CD4-positive, CD25-positive, alpha-beta regulatory T cell (primary cell): Measurements from ENCODE around the gene ALPK1. TPM values are rescaled to one million over a fixed set of nuclear protein-coding genes. Genes with fewer than 3 reads are reported as not detected.
A peak's percentile ranks its signal among the peaks of the same experiment; 100 is the strongest.

Experiments
- ATAC-seq, 2 donors: fragments of 150-1000 bp; cut with Tn5 transposase; one replicate each; pipeline ENCODE4 v1.10.0; 2021; ENCODE audit warnings: low read depth in 2 of 2, moderate number of reproducible peaks in 2 of 2, moderate library complexity in 1 of 2
- DNase-seq, 3 donors: peaks; one replicate each; pipeline versions ENCODE4 v3.0.0 to v3.0.0-alpha.2; 2012 to 2022; ENCODE audit warnings: mixed read lengths in 1 of 3
- H3K27ac ChIP-seq: one replicate; pipeline ENCODE4 v1.7.0; 2013; ENCODE audit warnings: mild to moderate bottlenecking, low read length; ENCODE audit not compliant: insufficient read depth, poor library complexity, severe bottlenecking
- H3K27me3 ChIP-seq: one replicate; pipeline ENCODE4 v1.7.0; 2013; ENCODE audit warnings: low read length; ENCODE audit not compliant: control insufficient read depth, insufficient read depth
- H3K36me3 ChIP-seq: one replicate; pipeline ENCODE4 v1.7.0; 2013; ENCODE audit warnings: mild to moderate bottlenecking, low read length, moderate library complexity; ENCODE audit not compliant: control insufficient read depth, insufficient read depth
- H3K4me1 ChIP-seq: 2 replicates; pipeline ENCODE4 v1.7.0; 2013; ENCODE audit warnings: mild to moderate bottlenecking, low read length; ENCODE audit not compliant: insufficient read depth, control insufficient read depth, poor library complexity, severe bottlenecking
- H3K4me3 ChIP-seq: one replicate; pipeline ENCODE4 v1.7.0; 2013; ENCODE audit warnings: low read depth, mild to moderate bottlenecking, low read length, moderate library complexity
- H3K9me3 ChIP-seq, 2 experiments: 1 replicate in 1 of 2; 2 replicates in 1 of 2; pipeline ENCODE4 v1.7.0; 2013; ENCODE audit warnings: low read length in 2 of 2, mild to moderate bottlenecking in 1 of 2, moderate library complexity in 1 of 2; ENCODE audit not compliant: control insufficient read depth in 2 of 2
- H3K27ac Mint-ChIP-seq, 3 donors: one replicate each; pipeline ENCODE4 v1.8.0; 2020 to 2022; ENCODE audit warnings: mild to moderate bottlenecking in 3 of 3, mixed read lengths in 3 of 3, moderate library complexity in 2 of 3
- H3K27me3 Mint-ChIP-seq: one replicate; pipeline ENCODE4 v1.8.0; 2022; ENCODE audit warnings: mild to moderate bottlenecking, mixed read lengths
- H3K36me3 Mint-ChIP-seq: one replicate; pipeline ENCODE4 v1.8.0; 2020; ENCODE audit warnings: mixed read lengths
- H3K4me1 Mint-ChIP-seq, 4 donors: one replicate each; pipeline ENCODE4 v1.8.0; 2020 to 2022; ENCODE audit warnings: mixed read lengths in 4 of 4, mild to moderate bottlenecking in 1 of 4
- H3K4me3 Mint-ChIP-seq, 4 donors: one replicate each; pipeline ENCODE4 v1.8.0; 2020 to 2022; ENCODE audit warnings: mild to moderate bottlenecking in 4 of 4, mixed read lengths in 4 of 4, moderate library complexity in 3 of 4
- H3K9me3 Mint-ChIP-seq, 7 donors: one replicate each; pipeline ENCODE4 v1.8.0; 2020 to 2022; ENCODE audit warnings: mixed read lengths in 7 of 7, mild to moderate bottlenecking in 3 of 7, moderate library complexity in 2 of 7
- polyA plus RNA-seq, 4 donors: library from polyadenylated mRNA; unstranded; fragments of 300-500 nt; fragmentation: Illumina TruSeq; gene quantifications; one replicate each; pipeline ENCODE4 v1.2.3, GENCODE V29; 2021
- total RNA-seq: library from RNA; stranded (reverse); gene quantifications from one replicate; pipeline ENCODE4 v1.2.3, GENCODE V29; 2022

ALPK1 gene
- total RNA-seq (6.2 TPM), polyA plus RNA-seq (1 to 10 TPM in 2 of 4 donors, under 1 TPM in 2; 0.23 to 1.4 (median 0.69) TPM)

GRCh38 chr4:112296949-112297880, at the start of gene ALPK1:
TSS of gene ALPK1 (plus strand) at chr4:112297369.
- peaks cover 2% of the 10 kb centered on the region for H3K27me3 ChIP-seq
- Mint-ChIP-seq H3K4me1 (peaks cover 10 to 22% (median 16%) of the 10 kb centered on the region in 4 donors), H3K27me3 (peaks cover 11% of the 10 kb centered on the region), H3K4me3 (peak within 1 kb of the TSS; percentile 25 to 78 (median 70)), H3K9me3 (no peaks in the 10 kb centered on the region), H3K36me3 (peaks cover 3% of the 10 kb centered on the region), H3K27ac (peak within 1 kb of the TSS; percentile 16 to 93 (median 49))
- H3K36me3 ChIP-seq: no peaks in the 10 kb centered on the region
- no peak within 1 kb of the TSS for H3K27ac ChIP-seq
- H3K4me1 ChIP-seq: peaks cover 7% of the 10 kb centered on the region
- H3K9me3 ChIP-seq: no peaks in the 10 kb centered on the region
- peak within 1 kb of the TSS; percentile 35 for H3K4me3 ChIP-seq
- ATAC-seq: peak; percentile 72 to 73
- no peak for DNase-seq

DNA sequence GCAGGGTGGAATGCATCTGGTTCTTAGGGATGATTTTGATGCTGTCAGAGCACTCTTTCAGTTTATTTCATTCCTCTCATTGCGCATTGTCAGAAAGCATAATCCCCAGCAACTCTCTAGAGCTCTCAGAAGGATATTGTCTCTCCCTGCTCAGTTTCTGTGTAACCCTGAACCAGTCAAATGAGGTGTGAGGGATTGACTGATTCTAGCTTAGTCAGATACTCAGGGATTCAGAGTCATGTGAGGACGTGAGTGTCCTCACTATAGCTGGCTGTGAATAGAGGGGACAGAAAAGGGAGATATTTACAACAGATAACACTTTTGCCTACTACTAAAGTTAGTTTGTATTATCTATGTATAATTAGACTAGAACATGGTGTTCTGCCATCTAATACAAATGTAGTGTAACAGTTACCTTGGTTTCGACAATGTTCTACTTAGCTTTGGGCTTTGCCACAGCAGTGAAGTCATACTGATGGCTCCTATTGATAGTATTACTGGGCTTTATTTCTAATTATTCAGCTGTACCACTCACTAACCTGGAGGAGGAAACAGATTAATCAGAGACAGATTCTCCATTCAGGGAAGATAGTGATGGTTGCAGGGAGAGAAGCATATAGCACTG, 46.0 kb upstream of the ALPK1 start:
- peaks cover 5 to 21% (median 8%) of the 10 kb centered on the region in 4 donors for H3K4me1 Mint-ChIP-seq
- no peak for ATAC-seq

GRCh38 chr4:112252234-112252633, 44.9 kb upstream of the ALPK1 start:
- peaks cover 4 to 16% (median 7%) of the 10 kb centered on the region in 4 donors for H3K4me1 Mint-ChIP-seq
- Histone ChIP-seq H3K4me1 (no peaks in the 10 kb centered on the region), H3K27ac (no peak overlapping the region), H3K4me3 (no peak overlapping the region), H3K36me3 (no peaks in the 10 kb centered on the region), H3K27me3 (no peaks in the 10 kb centered on the region), H3K9me3 (no peaks in the 10 kb centered on the region)
- no peaks in the 10 kb centered on the region for H3K27me3 Mint-ChIP-seq
- H3K4me3 Mint-ChIP-seq: no peak overlapping the region
- no peak for ATAC-seq
- no peak for DNase-seq
- H3K27ac Mint-ChIP-seq: peak overlapping the region in 1 of 3 donors; percentile 1
- peaks cover 13% of the 10 kb centered on the region for H3K36me3 Mint-ChIP-seq
- no peaks in the 10 kb centered on the region for H3K9me3 Mint-ChIP-seq

More for the DNA sequence above, 46.0 kb upstream of the ALPK1 start:
- Mint-ChIP-seq H3K9me3 (no peaks in the 10 kb centered on the region), H3K4me3 (no peak overlapping the region), H3K27ac (no peak overlapping the region), H3K27me3 (no peaks in the 10 kb centered on the region), H3K36me3 (peaks cover 3% of the 10 kb centered on the region)
- no peak overlapping the region for H3K27ac ChIP-seq
- H3K9me3 ChIP-seq: no peaks in the 10 kb centered on the region
- H3K27me3 ChIP-seq: no peaks in the 10 kb centered on the region
- no peaks in the 10 kb centered on the region for H3K4me1 ChIP-seq
- no peak for DNase-seq
- H3K4me3 ChIP-seq: no peak overlapping the region
- H3K36me3 ChIP-seq: no peaks in the 10 kb centered on the region

DNA sequence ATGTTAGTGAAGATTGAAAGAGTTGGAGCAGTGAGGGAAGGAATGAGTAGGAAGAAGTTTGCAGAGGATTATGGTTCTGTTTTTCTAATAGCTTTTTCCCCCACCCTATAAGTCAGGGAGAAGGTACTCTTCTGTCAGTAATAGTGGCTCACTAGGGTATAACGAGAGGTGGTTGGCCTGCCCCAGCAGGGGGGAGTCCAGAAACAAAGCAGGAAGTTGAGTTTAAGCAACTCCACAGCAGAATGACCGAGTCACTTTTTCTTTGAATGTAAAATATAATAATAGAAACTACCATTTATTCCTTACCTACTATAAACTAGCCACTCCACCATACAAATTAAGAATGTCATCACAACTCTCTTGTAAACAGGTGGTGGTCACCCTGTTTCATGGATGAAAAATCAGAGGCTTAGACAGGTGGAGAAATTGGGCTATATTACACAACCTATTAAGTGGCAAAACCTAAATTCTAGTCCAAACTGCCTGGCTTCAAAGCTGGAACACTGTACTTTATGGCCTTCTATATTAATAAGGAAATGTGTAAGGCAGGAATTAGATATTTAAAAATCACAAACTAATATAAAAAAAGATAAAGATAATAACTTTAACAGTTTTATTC, 43.7 kb upstream of the ALPK1 start:
- no peaks in the 10 kb centered on the region for H3K9me3 Mint-ChIP-seq
- Histone ChIP-seq H3K27me3 (no peaks in the 10 kb centered on the region), H3K4me1 (no peaks in the 10 kb centered on the region), H3K9me3 (no peaks in the 10 kb centered on the region), H3K27ac (no peak overlapping the region), H3K4me3 (no peak overlapping the region), H3K36me3 (no peaks in the 10 kb centered on the region)
- no peak for DNase-seq
- H3K4me1 Mint-ChIP-seq: peaks cover 4 to 8% (median 5%) of the 10 kb centered on the region in 4 donors
- H3K36me3 Mint-ChIP-seq: peaks cover 13% of the 10 kb centered on the region
- H3K27ac Mint-ChIP-seq: no peak overlapping the region
- no peaks in the 10 kb centered on the region for H3K27me3 Mint-ChIP-seq
- no peak overlapping the region for H3K4me3 Mint-ChIP-seq
- ATAC-seq: no peak

DNA sequence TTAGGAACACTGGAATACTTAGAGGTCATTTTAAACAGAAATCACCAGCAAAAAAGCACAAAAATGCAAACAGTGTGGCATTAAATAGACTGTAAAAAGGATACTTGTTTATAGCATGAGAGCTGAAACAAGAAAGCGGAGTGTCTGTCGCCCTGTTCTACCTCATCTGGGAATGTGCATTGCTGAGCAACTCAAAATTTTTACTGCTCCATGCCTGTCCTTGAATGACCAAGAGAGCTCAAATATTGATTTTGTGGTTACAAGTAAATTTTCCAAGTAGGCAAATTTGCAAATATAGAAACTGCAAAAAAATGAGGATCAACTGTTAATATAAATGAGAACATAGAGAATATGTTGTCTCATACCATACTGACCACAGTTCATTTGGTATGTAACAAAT, 40.1 kb upstream of the ALPK1 start:
- H3K4me1 ChIP-seq: no peaks in the 10 kb centered on the region
- peaks cover 0 to 5% (median 2%) of the 10 kb centered on the region in 4 donors for H3K4me1 Mint-ChIP-seq
- no peaks in the 10 kb centered on the region for H3K27me3 ChIP-seq
- peak overlapping the region in 1 of 3 donors; percentile 54 for H3K27ac Mint-ChIP-seq
- H3K36me3 ChIP-seq: peaks cover 8% of the 10 kb centered on the region
- DNase-seq (no peak), ATAC-seq (no peak)
- no peaks in the 10 kb centered on the region for H3K27me3 Mint-ChIP-seq
- H3K4me3 ChIP-seq: no peak overlapping the region
- H3K9me3 Mint-ChIP-seq: no peaks in the 10 kb centered on the region
- peaks cover 13% of the 10 kb centered on the region for H3K36me3 Mint-ChIP-seq
- H3K4me3 Mint-ChIP-seq: no peak overlapping the region
- no peak overlapping the region for H3K27ac ChIP-seq
- H3K9me3 ChIP-seq: no peaks in the 10 kb centered on the region

GRCh38 chr4:112266823-112267222, 30.3 kb upstream of the ALPK1 start:
- Histone ChIP-seq H3K4me3 (no peak overlapping the region), H3K36me3 (peaks cover 3% of the 10 kb centered on the region), H3K4me1 (no peaks in the 10 kb centered on the region), H3K9me3 (no peaks in the 10 kb centered on the region), H3K27ac (no peak overlapping the region), H3K27me3 (no peaks in the 10 kb centered on the region)
- Mint-ChIP-seq H3K4me3 (no peak overlapping the region), H3K27ac (no peak overlapping the region), H3K9me3 (peaks cover 0 to 3% (median 0%) of the 10 kb centered on the region in 7 donors), H3K4me1 (peaks cover 7 to 26% (median 9%) of the 10 kb centered on the region in 4 donors), H3K27me3 (no peaks in the 10 kb centered on the region), H3K36me3 (peaks cover 21% of the 10 kb centered on the region)
- DNase-seq: peak in 1 of 3 donors; percentile 54
- ATAC-seq: no peak

GRCh38 chr4:112270051-112270450, 27.1 kb upstream of the ALPK1 start:
- Mint-ChIP-seq H3K4me1 (peaks cover 16 to 25% (median 20%) of the 10 kb centered on the region in 4 donors), H3K9me3 (peaks cover 0 to 3% (median 0%) of the 10 kb centered on the region in 7 donors), H3K36me3 (peaks cover 20% of the 10 kb centered on the region), H3K27ac (peak overlapping the region in 2 of 3 donors; percentile 2 to 5), H3K27me3 (no peaks in the 10 kb centered on the region), H3K4me3 (no peak overlapping the region)
- ATAC-seq: no peak
- Histone ChIP-seq H3K36me3 (peaks cover 3% of the 10 kb centered on the region), H3K9me3 (no peaks in the 10 kb centered on the region), H3K4me3 (no peak overlapping the region), H3K27me3 (no peaks in the 10 kb centered on the region), H3K4me1 (peaks cover 4% of the 10 kb centered on the region), H3K27ac (no peak overlapping the region)
- no peak for DNase-seq
